ENCODE measurements around the gene PELO. TPM values are rescaled to one million over a fixed set of nuclear protein-coding genes. Genes with fewer than 3 reads are reported as not detected.

Gene PELO
- polyA plus RNA-seq, 1 of the 3 experiments (the other 2 are of a cell fraction) = 10.7 TPM

DNA sequence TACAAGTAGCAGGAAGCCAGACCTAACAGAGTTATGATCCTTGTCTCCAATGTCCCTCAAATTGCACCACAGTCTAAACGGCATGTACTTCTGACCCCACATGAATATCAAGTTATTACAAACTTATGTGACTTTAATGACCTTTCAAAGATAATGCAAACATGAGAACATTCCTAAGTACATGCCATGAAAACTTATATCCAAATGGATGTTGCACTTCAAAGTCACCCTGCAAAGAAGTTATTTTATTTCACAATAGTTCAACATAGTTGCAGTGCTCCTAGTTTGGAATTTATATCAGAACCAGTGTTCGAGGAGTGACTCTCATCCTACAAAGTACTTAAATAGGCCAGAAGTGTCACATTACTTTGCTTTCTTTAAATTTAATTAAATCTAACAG, 41.2 kb upstream of the PELO start (continued):
- TF ChIP-seq RAD21 (IDR thresholded peaks at IDR 0.05; ENCODE audit: low read length) (no peak), MXI1 (IDR thresholded peaks at IDR 0.05; ENCODE audit: low read depth, low read length) (no peak), FOXJ3 (CRISPR knock-in tag; IDR thresholded peaks at IDR 0.05) (no peak)
- TF ChIP-seq, protein P1, sequence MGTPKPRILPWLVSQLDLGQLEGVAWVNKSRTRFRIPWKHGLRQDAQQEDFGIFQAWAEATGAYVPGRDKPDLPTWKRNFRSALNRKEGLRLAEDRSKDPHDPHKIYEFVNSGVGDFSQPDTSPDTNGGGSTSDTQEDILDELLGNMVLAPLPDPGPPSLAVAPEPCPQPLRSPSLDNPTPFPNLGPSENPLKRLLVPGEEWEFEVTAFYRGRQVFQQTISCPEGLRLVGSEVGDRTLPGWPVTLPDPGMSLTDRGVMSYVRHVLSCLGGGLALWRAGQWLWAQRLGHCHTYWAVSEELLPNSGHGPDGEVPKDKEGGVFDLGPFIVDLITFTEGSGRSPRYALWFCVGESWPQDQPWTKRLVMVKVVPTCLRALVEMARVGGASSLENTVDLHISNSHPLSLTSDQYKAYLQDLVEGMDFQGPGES (IDR thresholded peaks at IDR 0.05; ENCODE audit: low read depth, low read length) = no peak
- TF ChIP-seq, protein P2, sequence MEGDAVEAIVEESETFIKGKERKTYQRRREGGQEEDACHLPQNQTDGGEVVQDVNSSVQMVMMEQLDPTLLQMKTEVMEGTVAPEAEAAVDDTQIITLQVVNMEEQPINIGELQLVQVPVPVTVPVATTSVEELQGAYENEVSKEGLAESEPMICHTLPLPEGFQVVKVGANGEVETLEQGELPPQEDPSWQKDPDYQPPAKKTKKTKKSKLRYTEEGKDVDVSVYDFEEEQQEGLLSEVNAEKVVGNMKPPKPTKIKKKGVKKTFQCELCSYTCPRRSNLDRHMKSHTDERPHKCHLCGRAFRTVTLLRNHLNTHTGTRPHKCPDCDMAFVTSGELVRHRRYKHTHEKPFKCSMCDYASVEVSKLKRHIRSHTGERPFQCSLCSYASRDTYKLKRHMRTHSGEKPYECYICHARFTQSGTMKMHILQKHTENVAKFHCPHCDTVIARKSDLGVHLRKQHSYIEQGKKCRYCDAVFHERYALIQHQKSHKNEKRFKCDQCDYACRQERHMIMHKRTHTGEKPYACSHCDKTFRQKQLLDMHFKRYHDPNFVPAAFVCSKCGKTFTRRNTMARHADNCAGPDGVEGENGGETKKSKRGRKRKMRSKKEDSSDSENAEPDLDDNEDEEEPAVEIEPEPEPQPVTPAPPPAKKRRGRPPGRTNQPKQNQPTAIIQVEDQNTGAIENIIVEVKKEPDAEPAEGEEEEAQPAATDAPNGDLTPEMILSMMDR (IDR thresholded peaks at IDR 0.05) = no peak

DNA sequence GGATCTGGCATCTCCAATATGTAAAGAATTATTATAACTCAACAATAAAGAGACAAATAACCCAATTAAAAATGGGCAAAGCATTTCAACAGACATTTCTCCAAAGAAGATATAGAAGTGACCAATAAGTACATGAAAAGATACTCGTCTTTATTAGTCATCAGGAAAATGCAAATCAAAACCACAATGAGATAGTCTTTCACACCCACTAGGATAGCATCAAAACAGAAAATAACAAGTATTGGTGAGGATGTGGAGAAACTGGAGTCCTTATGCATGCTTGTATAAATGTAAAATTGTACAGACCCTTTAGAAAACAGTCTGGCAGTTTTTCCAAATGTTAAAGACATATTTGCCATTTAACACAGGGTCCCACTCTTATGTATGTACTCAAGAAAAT, 39.1 kb upstream of the PELO start:
- H3K9me2 ChIP-seq = peaks cover 3% of the 10 kb centered on the region; the same call in 1 of the 2 replicates
- TF ChIP-seq, protein P1 (IDR thresholded peaks at IDR 0.05; ENCODE audit: low read depth, low read length) = no peak
- TF ChIP-seq MXI1 (IDR thresholded peaks at IDR 0.05; ENCODE audit: low read depth, low read length) (no peak), POLR2AphosphoS5 (IDR thresholded peaks at IDR 0.05; ENCODE audit: low read depth, low read length) (no peak), MEF2A (IDR thresholded peaks at IDR 0.05; ENCODE audit: borderline replicate concordance, low read depth) (no peak), TCF12 (IDR thresholded peaks at IDR 0.05) (no peak), NRF1 (IDR thresholded peaks at IDR 0.05; ENCODE audit: low read depth, low read length) (no peak), RCOR1 (IDR thresholded peaks at IDR 0.05; ENCODE audit: low read length) (no peak), FOXM1 (IDR thresholded peaks at IDR 0.05; ENCODE audit: low read depth) (no peak), RXRA (IDR thresholded peaks at IDR 0.05; ENCODE audit: borderline replicate concordance, low read depth) (no peak), RAD21 (IDR thresholded peaks at IDR 0.05; ENCODE audit: low read length) (no peak)
- TF ChIP-seq, protein P3, sequence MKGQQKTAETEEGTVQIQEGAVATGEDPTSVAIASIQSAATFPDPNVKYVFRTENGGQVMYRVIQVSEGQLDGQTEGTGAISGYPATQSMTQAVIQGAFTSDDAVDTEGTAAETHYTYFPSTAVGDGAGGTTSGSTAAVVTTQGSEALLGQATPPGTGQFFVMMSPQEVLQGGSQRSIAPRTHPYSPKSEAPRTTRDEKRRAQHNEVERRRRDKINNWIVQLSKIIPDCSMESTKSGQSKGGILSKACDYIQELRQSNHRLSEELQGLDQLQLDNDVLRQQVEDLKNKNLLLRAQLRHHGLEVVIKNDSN (IDR thresholded peaks at IDR 0.05; ENCODE audit: borderline replicate concordance, low read depth) = no peak
- TF ChIP-seq, protein P4, sequence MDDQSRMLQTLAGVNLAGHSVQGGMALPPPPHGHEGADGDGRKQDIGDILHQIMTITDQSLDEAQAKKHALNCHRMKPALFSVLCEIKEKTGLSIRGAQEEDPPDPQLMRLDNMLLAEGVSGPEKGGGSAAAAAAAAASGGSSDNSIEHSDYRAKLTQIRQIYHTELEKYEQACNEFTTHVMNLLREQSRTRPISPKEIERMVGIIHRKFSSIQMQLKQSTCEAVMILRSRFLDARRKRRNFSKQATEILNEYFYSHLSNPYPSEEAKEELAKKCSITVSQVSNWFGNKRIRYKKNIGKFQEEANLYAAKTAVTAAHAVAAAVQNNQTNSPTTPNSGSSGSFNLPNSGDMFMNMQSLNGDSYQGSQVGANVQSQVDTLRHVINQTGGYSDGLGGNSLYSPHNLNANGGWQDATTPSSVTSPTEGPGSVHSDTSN (IDR thresholded peaks at IDR 0.05) = no peak
- ChIA-PET POLR2A (no interaction called here), CTCF (no interaction called here)
- H3K4me3 ChIP-seq (ENCODE audit: low read depth in 2 of 2, low read length in 1 of 2) = no peak overlapping the region
- H4K20me1 ChIP-seq (ENCODE audit: insufficient read depth) = no peaks in the 10 kb centered on the region
- peaks cover 0 to 5% of the 10 kb centered on the region in 2 experiments; a peak in 3 of 4 replicates for H3K4me1 ChIP-seq (ENCODE audit: control insufficient read depth in 1 of 2, insufficient read depth in 2 of 2, low read depth in 1 of 2, low read length in 1 of 2)
- no peaks in the 10 kb centered on the region for H3K27me3 ChIP-seq (ENCODE audit: insufficient read depth)
- no peak overlapping the region for H3K4me2 ChIP-seq
- no peak for DNase-seq
- no peak overlapping the region for H3K9ac ChIP-seq
- 24% methylated on average over 1 of the region's 1 CpG for WGBS (ENCODE audit: low lambda C conversion rate)
- H3K36me3 ChIP-seq (replicated peaks in 1 of 2; ENCODE audit: control insufficient read depth in 1 of 2, insufficient read depth in 2 of 2, low read length in 1 of 2) = no peaks in the 10 kb centered on the region
- H3K9me3 ChIP-seq = no peaks in the 10 kb centered on the region
- no peaks in the 10 kb centered on the region for H3F3A ChIP-seq (replicated peaks; ENCODE audit: insufficient read depth)
- H3K27ac ChIP-seq (ENCODE audit: low read depth in 2 of 2, low read length in 1 of 2) = no peak overlapping the region
- H2AFZ ChIP-seq (ENCODE audit: low read depth) = no peak overlapping the region
- no peaks in the 10 kb centered on the region for H3K79me2 ChIP-seq (ENCODE audit: insufficient read depth)
